Esophagus squamous epithelium (tissue), 5 donors: ENCODE data around the gene ZBTB8OS. TPM values are rescaled to one million over a fixed set of nuclear protein-coding genes. Genes with fewer than 3 reads are reported as not detected.
"Not testable (repeated sequence)": the region's sequence is repeated elsewhere in the genome, so short reads cannot be mapped to it uniquely, and the experiment has no call there.

Experiments used
- DNase-seq: peaks from one replicate; lab custom pipeline; 2025; lab: John Stamatoyannopoulos, UW
- H3K27ac ChIP-seq, 4 donors: fragments of 200-600 bp; sonication (generic); one replicate each; pipeline ENCODE4 v1.5.1; 2016 to 2019; ENCODE audit warnings: mild to moderate bottlenecking in 1 of 4
- H3K27me3 ChIP-seq, 4 donors: fragments of 200-600 bp; sonication (generic); 1 replicate in 3 of 4; 2 replicates in 1 of 4; pipeline versions ENCODE4 v1.5.1 to v1.6.0; 2017 to 2021; ENCODE audit warnings: antibody characterized with exemption in 1 of 4
- H3K36me3 ChIP-seq, 3 donors: fragments of 200-600 bp; sonication (generic); one replicate each; pipeline ENCODE4 v1.5.1; 2016 to 2019
- H3K4me1 ChIP-seq, 3 donors: fragments of 200-600 bp; sonication (generic); one replicate each; pipeline ENCODE4 v1.5.1; 2017 to 2019
- H3K4me3 ChIP-seq, 4 donors: fragments of 200-600 bp; sonication (generic); 1 replicate in 3 of 4; 2 replicates in 1 of 4; pipeline ENCODE4 v1.5.1; 2016 to 2019; ENCODE audit warnings: mild to moderate bottlenecking in 2 of 4, moderate library complexity in 1 of 4
- H3K9me3 ChIP-seq, 3 donors: fragments of 200-600 bp; sonication (generic); one replicate each; pipeline ENCODE4 v1.5.1; 2016 to 2019
- CTCF ChIP-seq, 6 experiments: fragments of 450-650 bp in 4 of 6; fragments of 200-600 bp in 2 of 6; sonication (generic) in 2 of 6; IDR thresholded peaks; one replicate each; pipeline ENCODE4 v1.5.1; 2016 to 2019; ENCODE audit warnings: antibody characterized with exemption in 6 of 6, mild to moderate bottlenecking in 4 of 6, moderate library complexity in 4 of 6
- POLR2A ChIP-seq, 4 donors: fragments of 450-650 bp; IDR thresholded peaks; one replicate each; pipeline ENCODE4 v1.6.1; 2017; ENCODE audit warnings: antibody characterized with exemption in 4 of 4, mild to moderate bottlenecking in 4 of 4, moderate library complexity in 3 of 4
- WGBS, 2 donors: methylation state at CpG; one replicate each; pipeline ENCODE4 v1.1.5; 2018; 5-methylcytosine and 5-hydroxymethylcytosine counted together
- intact Hi-C: fragments of 100-400 bp; cut with DNase I; formaldehyde crosslinking; loops from one replicate; pipeline ENCODE4 v1.15.0; 2022
- total RNA-seq, 4 donors: library from RNA; depleted of rRNA; stranded (reverse); fragments of >200 nt; gene quantifications; one replicate each; pipeline ENCODE4 v1.1.0, GENCODE V29; 2016
- donor health status: DM: yes; HTN: yes; CAD: no.

Gene ZBTB8OS
- total RNA-seq, 4 donors from 2014 or later: 12.3 to 26.9 (median 21.1) TPM

DNA sequence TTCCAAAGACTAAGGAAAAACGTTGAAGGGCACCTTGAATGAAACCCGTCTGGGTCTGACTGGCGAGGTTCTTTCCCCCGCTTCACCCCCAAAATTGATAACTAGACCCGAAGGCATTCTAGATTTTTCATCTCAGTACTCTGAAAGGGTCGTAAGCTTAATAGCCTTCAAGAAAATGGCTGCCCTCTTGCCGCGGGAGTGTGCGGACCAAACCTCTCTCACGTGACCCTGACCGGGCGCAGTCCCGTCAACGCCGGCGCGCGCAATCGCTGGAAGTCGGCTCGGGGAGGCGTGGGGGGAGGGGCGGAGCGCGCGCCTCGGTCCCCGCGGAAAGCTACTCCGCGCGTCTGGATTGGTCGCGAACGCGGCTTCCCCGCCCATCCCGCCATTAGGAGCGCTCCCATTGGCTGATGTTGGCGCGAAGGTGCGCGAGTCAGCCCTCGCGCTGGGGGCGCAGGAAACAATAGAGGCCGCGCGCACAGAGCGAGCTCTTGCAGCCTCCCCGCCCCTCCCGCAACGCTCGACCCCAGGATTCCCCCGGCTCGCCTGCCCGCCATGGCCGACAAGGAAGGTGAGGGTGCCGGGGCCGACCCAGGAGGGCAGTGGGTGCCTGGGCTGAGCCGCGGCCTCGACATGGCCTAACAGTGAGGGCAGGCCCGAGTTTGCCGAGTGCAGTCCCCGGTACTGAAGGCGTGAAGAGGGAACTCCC lies 556 bp upstream of the ZBTB8OS start, which contains the start of gene RBBP4:
RBBP4 (plus strand) TSS at position 457 of the 709 bp plus-strand sequence; CDS start at position 556, 99 bp downstream.
- peak in 3 of 4 donors; percentile 51 to 92 (median 70) for TF ChIP-seq POLR2A (IDR thresholded peaks at IDR 0.05)
- peak in 4 of 6 experiments; percentile 2 to 23 (median 11) for TF ChIP-seq CTCF (IDR thresholded peaks at IDR 0.05)
- intact Hi-C loops: no loop called here

GRCh38 chr1:32647308-32648134 lies 2.8 kb downstream of the ZBTB8OS start:
- DNase-seq: no peak
- intact Hi-C loops: no loop called here
- Histone ChIP-seq H3K4me3 (no peak overlapping the region), H3K27me3 (no peaks in the 10 kb centered on the region), H3K4me1 (peaks cover 7 to 38% (median 22%) of the 10 kb centered on the region in 3 donors), H3K9me3 (no peaks in the 10 kb centered on the region), H3K36me3 (peaks cover 0 to 23% (median 0%) of the 10 kb centered on the region in 3 donors), H3K27ac (no peak overlapping the region)
- no peak for TF ChIP-seq POLR2A (IDR thresholded peaks at IDR 0.05)
- no peak for TF ChIP-seq CTCF (IDR thresholded peaks at IDR 0.05)
- 55 to 71% methylated on average over 6 of the region's 6 CpGs for WGBS, 2 donors

More for the DNA sequence above, 556 bp upstream of the ZBTB8OS start, which contains the start of gene RBBP4:
- 0% methylated on average over 5 to 6 of the region's 67 CpGs for WGBS, 2 donors
- Histone ChIP-seq H3K27ac (peak within 1 kb of the TSS; percentile 98 to 99 (median 99)), H3K4me1 (peaks cover 10 to 72% (median 44%) of the 10 kb centered on the region in 3 donors), H3K36me3 (peaks cover 0 to 41% (median 0%) of the 10 kb centered on the region in 3 donors), H3K9me3 (no peaks in the 10 kb centered on the region), H3K27me3 (no peaks in the 10 kb centered on the region), H3K4me3 (peak within 1 kb of the TSS; percentile 81 to 90 (median 83))
- DNase-seq: peak; percentile 80

- Histone ChIP-seq H3K4me3 (no peak overlapping the region), H3K4me1 (peaks cover 0 to 19% (median 15%) of the 10 kb centered on the region in 3 donors), H3K9me3 (no peaks in the 10 kb centered on the region), H3K36me3 (peaks cover 0 to 20% (median 0%) of the 10 kb centered on the region in 3 donors), H3K27me3 (no peaks in the 10 kb centered on the region), H3K27ac (no peak overlapping the region)
- intact Hi-C loops: no loop called here
- DNase-seq: no peak
- TF ChIP-seq POLR2A (IDR thresholded peaks at IDR 0.05) (no peak), CTCF (IDR thresholded peaks at IDR 0.05) (no peak)
- WGBS, 2 donors: 86 to 87% methylated on average over 4 of the region's 4 CpGs
These were observed 5.9 kb downstream of the ZBTB8OS start for GRCh38 chr1:32644426-32644825.

DNA sequence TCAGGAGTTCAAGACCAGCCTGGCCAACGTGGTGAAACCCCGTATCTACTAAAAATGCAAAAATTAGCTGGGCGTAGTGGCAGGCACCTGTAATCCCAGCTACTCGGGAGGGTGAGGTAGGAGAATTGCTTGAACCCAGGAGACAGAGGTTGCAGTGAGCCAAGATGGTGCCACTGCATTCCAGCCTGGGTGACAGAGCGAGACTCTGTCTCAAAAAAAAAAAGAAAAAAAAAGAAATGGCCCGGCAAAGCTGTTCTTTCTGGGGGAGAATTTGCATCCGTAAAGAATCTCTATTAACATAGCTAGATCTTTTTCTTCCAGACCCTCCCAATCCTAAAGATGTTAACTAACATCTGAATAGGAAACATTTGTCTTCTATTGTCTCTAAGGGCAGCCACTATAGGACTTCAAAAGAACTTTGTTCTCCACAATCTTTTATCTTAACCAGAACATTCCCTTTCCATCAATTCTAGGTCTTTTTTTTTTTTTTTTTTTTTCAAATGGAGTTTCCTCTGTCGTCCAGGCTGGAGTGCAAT lies 8.0 kb downstream of the ZBTB8OS start:
- H3K27me3 ChIP-seq, H3K9me3 ChIP-seq, DNase-seq, H3K27ac ChIP-seq, intact Hi-C loops, H3K4me3 ChIP-seq, H3K4me1 ChIP-seq: not testable (repeated sequence)
- 80 to 82% methylated on average over 7 to 8 of the region's 8 CpGs for WGBS, 2 donors
- peaks cover 0 to 34% (median 0%) of the 10 kb centered on the region in 3 donors for H3K36me3 ChIP-seq

- TF ChIP-seq CTCF (IDR thresholded peaks at IDR 0.05) (no peak), POLR2A (IDR thresholded peaks at IDR 0.05) (no peak)
- Histone ChIP-seq H3K36me3 (peaks cover 0 to 16% (median 0%) of the 10 kb centered on the region in 3 donors), H3K4me3 (no peak overlapping the region), H3K9me3 (no peaks in the 10 kb centered on the region), H3K27me3 (no peaks in the 10 kb centered on the region), H3K4me1 (peaks cover 0 to 20% (median 2%) of the 10 kb centered on the region in 3 donors), H3K27ac (no peak overlapping the region)
- DNase-seq: no peak
- intact Hi-C loops: no loop called here
- 79 to 94% methylated on average over 1 of the region's 1 CpG for WGBS, 2 donors
These were observed 10.8 kb downstream of the ZBTB8OS start for GRCh38 chr1:32639489-32640075.
